Measurements from ENCODE around the gene IGSF5. TPM values are rescaled to one million over a fixed set of nuclear protein-coding genes. Genes with fewer than 3 reads are reported as not detected.

The IGSF5 gene
- total and polyA plus RNA-seq, 2 of the 4 experiments (the other 2 are of a cell fraction) = not detected

- Histone ChIP-seq H4K5ac (ENCODE audit: low read depth, low read length) (no peak overlapping the region), H3K9ac (ENCODE audit: low read depth, low read length) (no peak overlapping the region), H3K4me3 (ENCODE audit: insufficient read depth, low read depth, low read length) (no peak overlapping the region), H3K9me3 (ENCODE audit: control insufficient read depth, insufficient read depth, low read length) (peaks cover 1% of the 10 kb centered on the region; the same call in 1 of the 2 replicates), H3K79me1 (ENCODE audit: low read depth in 1 of 2, low read length in 2 of 2) (no peaks in the 10 kb centered on the region), H3K23ac (ENCODE audit: low read depth, low read length) (no peak overlapping the region), H3K27ac (ENCODE audit: insufficient read depth, low read length) (no peak overlapping the region), H3K18ac (ENCODE audit: low read depth, low read length) (no peak overlapping the region), H2BK15ac (ENCODE audit: low read depth, low read length) (no peak overlapping the region), H3K36me3 (ENCODE audit: control insufficient read depth, insufficient read depth, low read length) (no peaks in the 10 kb centered on the region), H2AFZ (replicated peaks; ENCODE audit: low read length, poor library complexity) (no peak overlapping the region), H3K4me1 (ENCODE audit: control insufficient read depth, insufficient read depth, low read length) (no peaks in the 10 kb centered on the region), H2BK5ac (ENCODE audit: low read depth, low read length, poor library complexity, severe bottlenecking) (no peak overlapping the region), H3K14ac (replicated peaks; ENCODE audit: low read depth, low read length) (no peak overlapping the region), H3K27me3 (ENCODE audit: control insufficient read depth, insufficient read depth, low read length) (no peaks in the 10 kb centered on the region), H2AK5ac (ENCODE audit: low read depth, low read length) (no peak overlapping the region), H3K56ac (ENCODE audit: extremely low read depth, insufficient read depth, low read length) (no peak overlapping the region), H2AK9ac (replicated peaks; ENCODE audit: low read depth, low read length, poor library complexity) (no peak overlapping the region), H4K20me1 (ENCODE audit: insufficient read depth, low read length) (no peaks in the 10 kb centered on the region), H2BK120ac (ENCODE audit: low read depth, low read length) (no peak overlapping the region), H3K4me2 (ENCODE audit: low read depth, low read length) (no peak overlapping the region), H2BK20ac (ENCODE audit: low read depth, low read length) (no peak overlapping the region), H4K91ac (ENCODE audit: insufficient read depth, low read depth, low read length) (no peak overlapping the region), H3K4ac (ENCODE audit: low read depth, low read length) (no peak overlapping the region), H3K9me1 (ENCODE audit: insufficient read depth, low read length) (no peaks in the 10 kb centered on the region), H4K8ac (ENCODE audit: low read depth in 2 of 2, low read length in 2 of 2) (no peak overlapping the region)
- CTCF ChIA-PET = interaction anchor here (1.8 kb wide), 1 partner anchor 204 kb away, joined by 7 read pairs; no protein-coding TSS in a partner anchor
- WGBS, 2 experiments (ENCODE audit: extremely low coverage in 2 of 2, insufficient read length in 1 of 2) = no CpG with 5 or more reads among the region's 1 CpG
- intact Hi-C loops (cut with micrococcal nuclease) (no loop called here), in situ Hi-C loops (cut with MboI; ENCODE audit: low sequenced_read_pairs) (no loop called here), dilution Hi-C loops (cut with HindIII; ENCODE audit: low sequenced_read_pairs, unreplicated experiment) (loop anchor here (25.0 kb wide), 1 partner anchor 210 kb away; no protein-coding TSS in a partner anchor)
- no TSS peak for BruUV-seq (replicated peaks)
- POLR2A ChIA-PET (ENCODE audit: unreplicated experiment) = no interaction called here
- ATAC-seq (ENCODE audit: low read depth) (no peak), DNase-seq (no peak)
- TF ChIP-seq MAFK (IDR thresholded peaks at IDR 0.05; ENCODE audit: low read depth, low read length) (no peak), CTCF (conservative IDR thresholded peaks at IDR 0.05; ENCODE audit: low read depth, low read length) (no peak), RFX5 (IDR thresholded peaks at IDR 0.05; ENCODE audit: low read depth, low read length) (no peak), NFE2L2 (IDR thresholded peaks at IDR 0.05; ENCODE audit: low read depth, low read length) (no peak), CEBPB (IDR thresholded peaks at IDR 0.05; ENCODE audit: low read depth, low read length) (no peak), RAD21 (IDR thresholded peaks at IDR 0.05; ENCODE audit: low read length) (no peak), POLR2A (IDR thresholded peaks at IDR 0.05; ENCODE audit: low read depth, low read length) (no peak)
- TF ChIP-seq, protein P1, sequence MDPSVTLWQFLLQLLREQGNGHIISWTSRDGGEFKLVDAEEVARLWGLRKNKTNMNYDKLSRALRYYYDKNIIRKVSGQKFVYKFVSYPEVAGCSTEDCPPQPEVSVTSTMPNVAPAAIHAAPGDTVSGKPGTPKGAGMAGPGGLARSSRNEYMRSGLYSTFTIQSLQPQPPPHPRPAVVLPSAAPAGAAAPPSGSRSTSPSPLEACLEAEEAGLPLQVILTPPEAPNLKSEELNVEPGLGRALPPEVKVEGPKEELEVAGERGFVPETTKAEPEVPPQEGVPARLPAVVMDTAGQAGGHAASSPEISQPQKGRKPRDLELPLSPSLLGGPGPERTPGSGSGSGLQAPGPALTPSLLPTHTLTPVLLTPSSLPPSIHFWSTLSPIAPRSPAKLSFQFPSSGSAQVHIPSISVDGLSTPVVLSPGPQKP (IDR thresholded peaks at IDR 0.05; ENCODE audit: borderline replicate concordance, low read depth, low read length) = no peak
These were observed 23.1 kb upstream of the IGSF5 start for GRCh38 chr21:39721885-39722284.

Data from IMR-90 (cell line).